ENCODE results near the gene PIGQ.

DNA sequence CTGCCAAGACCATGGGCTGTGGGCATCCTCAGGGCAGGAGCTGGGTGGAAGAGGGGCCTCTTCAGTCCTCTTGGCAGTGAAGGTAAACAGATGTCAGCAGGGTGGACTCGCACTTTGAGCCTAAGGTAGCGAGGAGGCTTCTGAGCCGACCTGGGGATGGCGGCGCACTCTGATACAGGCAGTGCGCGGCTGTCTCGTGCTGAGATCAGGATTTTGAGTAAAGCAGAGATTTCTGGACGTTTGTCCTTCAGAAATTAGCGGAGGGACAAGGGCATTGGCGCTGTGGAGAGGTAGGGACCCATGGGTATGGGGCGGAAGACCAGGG lies 26.9 kb downstream of the PIGQ start:
- TF ChIP-seq, protein P1, sequence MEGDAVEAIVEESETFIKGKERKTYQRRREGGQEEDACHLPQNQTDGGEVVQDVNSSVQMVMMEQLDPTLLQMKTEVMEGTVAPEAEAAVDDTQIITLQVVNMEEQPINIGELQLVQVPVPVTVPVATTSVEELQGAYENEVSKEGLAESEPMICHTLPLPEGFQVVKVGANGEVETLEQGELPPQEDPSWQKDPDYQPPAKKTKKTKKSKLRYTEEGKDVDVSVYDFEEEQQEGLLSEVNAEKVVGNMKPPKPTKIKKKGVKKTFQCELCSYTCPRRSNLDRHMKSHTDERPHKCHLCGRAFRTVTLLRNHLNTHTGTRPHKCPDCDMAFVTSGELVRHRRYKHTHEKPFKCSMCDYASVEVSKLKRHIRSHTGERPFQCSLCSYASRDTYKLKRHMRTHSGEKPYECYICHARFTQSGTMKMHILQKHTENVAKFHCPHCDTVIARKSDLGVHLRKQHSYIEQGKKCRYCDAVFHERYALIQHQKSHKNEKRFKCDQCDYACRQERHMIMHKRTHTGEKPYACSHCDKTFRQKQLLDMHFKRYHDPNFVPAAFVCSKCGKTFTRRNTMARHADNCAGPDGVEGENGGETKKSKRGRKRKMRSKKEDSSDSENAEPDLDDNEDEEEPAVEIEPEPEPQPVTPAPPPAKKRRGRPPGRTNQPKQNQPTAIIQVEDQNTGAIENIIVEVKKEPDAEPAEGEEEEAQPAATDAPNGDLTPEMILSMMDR (IDR thresholded peaks at IDR 0.05) = no peak
- TF ChIP-seq TCF7L2 (IDR thresholded peaks at IDR 0.05; ENCODE audit: low read depth, low read length) (no peak), REST (IDR thresholded peaks at IDR 0.05; ENCODE audit: insufficient read depth in 1 of 2, low read depth in 2 of 2, low read length in 1 of 2) (no peak)
